ENCODE data around the gene ASCC1. TPM values are rescaled to one million over a fixed set of nuclear protein-coding genes. Genes with fewer than 3 reads are reported as not detected.

The ASCC1 gene
- total and polyA plus RNA-seq, 2 of the 13 experiments (the other 11 are each of a cell fraction or from before 2014, with no cell fraction given), result 21.6 to 30.1 TPM

- TF ChIP-seq ZBTB10 (CRISPR knock-in tag; IDR thresholded peaks at IDR 0.05; ENCODE audit: borderline replicate concordance) (0 out of 2 replicates have a peak, but pooled peaks have one; percentile 22), ZC3H13 (CRISPR knock-in tag; IDR thresholded peaks at IDR 0.05) (no peak; the same call in 1 of the 2 replicates), ZNF251 (CRISPR knock-in tag; IDR thresholded peaks at IDR 0.05) (no peak), THAP9 (CRISPR knock-in tag; IDR thresholded peaks at IDR 0.05; ENCODE audit: borderline replicate concordance) (no peak), ZNF605 (CRISPR knock-in tag; IDR thresholded peaks at IDR 0.05) (no peak), CERS6 (CRISPR knock-in tag; IDR thresholded peaks at IDR 0.05) (no peak), MIER3 (CRISPR knock-in tag; IDR thresholded peaks at IDR 0.05; ENCODE audit: borderline replicate concordance) (0 out of 2 replicates have a peak, but pooled peaks have one; percentile 6), ZNF512B (CRISPR knock-in tag; IDR thresholded peaks at IDR 0.05; ENCODE audit: borderline replicate concordance) (no peak), ZNF704 (CRISPR knock-in tag; IDR thresholded peaks at IDR 0.05; ENCODE audit: borderline replicate concordance) (0 out of 2 replicates have a peak, but pooled peaks have one; percentile 32), ZNF766 (CRISPR knock-in tag; IDR thresholded peaks at IDR 0.05; ENCODE audit: borderline replicate concordance) (no peak), ZNF263 (CRISPR knock-in tag; IDR thresholded peaks at IDR 0.05) (0 out of 2 replicates have a peak, but pooled peaks have one; percentile 32), ZNF800 (CRISPR knock-in tag; IDR thresholded peaks at IDR 0.05) (0 out of 2 replicates have a peak, but pooled peaks have one; percentile 27), ZNF782 (CRISPR knock-in tag; IDR thresholded peaks at IDR 0.05; ENCODE audit: borderline replicate concordance) (no peak)
Observed at GRCh38 chr10:72087969-72088888, 127.8 kb downstream of the ASCC1 start, which contains the start of gene SPOCK2 (continued).

Measured in HepG2 (cell line).